Mesenteric fat pad (tissue), 1 donor: ENCODE data around the gene GIPC1. TPM values are rescaled to one million over a fixed set of nuclear protein-coding genes. Genes with fewer than 3 reads are reported as not detected.
"Not testable (repeated sequence)": the region's sequence is repeated elsewhere in the genome, so short reads cannot be mapped to it uniquely, and the experiment has no call there.

Experiments used
- DNase-seq: peaks from one replicate; pipeline ENCODE4 v3.0.0-alpha.2; 2020; ENCODE audit warnings: low spot score
- long read RNA-seq: library from polyadenylated mRNA; unstranded; transcript quantifications from one replicate; pipeline ENCODE4 v2.0.0, GENCODE V29; 2020
- total RNA-seq: library from RNA; stranded (reverse); fragmentation: NEBNext Ultra II Directional; extraction: Animal tissue kit (Norgen Biotek cat#: 25700); gene quantifications from one replicate; pipeline ENCODE4 v1.2.1, GENCODE V29; 2021
- donor health status: DM: yes; HTN: yes; CAD: no.

Gene GIPC1
- total RNA-seq = 75.7 TPM
- long read RNA-seq, transcript GIPC1-203 (9 exons, 1,926 nt) = major isoform, 7 of 40 reads
- long read RNA-seq, partial matches to known transcripts = 13 of 40 reads
- long read RNA-seq, other reads (novel, unspliced or antisense) = 13 of 40 reads

DNA sequence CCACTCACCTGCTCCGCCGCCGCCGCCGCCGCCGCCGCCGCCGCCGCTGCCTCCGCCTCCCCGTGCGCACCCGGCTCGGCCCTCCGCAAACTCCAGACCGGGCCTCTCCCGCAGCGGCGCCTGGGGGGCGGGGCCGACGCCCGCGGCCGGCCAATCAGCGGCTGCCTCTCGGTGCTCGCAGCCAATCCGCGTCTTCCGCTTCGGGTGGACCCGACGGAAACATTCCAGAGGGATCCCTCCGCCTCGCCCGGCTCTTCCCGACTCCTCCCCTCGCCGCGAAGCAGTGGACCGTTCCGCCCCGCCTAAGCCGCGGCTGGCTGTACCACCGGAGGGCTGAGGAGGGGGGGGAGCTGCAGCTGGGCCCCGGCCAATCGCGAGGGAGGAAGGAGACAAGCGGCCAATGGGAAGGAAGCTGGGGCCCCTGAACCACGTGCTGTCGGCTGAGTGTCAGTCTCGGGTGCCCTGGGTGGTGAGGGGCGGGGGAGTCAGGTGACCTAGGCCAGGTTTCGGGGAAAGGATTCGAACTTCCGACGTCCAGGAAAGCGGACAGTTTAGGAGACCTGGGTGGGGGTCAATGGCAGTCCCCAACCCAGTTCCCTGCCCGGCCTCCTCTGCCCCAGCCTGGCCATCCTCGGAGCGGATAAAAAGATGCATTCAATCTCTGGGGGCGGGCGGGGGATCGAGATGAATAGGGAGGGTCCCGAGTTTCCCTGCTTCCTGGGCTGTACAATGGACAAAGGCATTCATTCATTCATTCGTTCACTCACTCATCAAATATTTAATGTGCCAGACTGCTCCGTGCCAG lies at the start of gene GIPC1:
TSS of gene GIPC1 (minus strand) at position 99 of the 805 bp plus-strand sequence. CDS start 13,151 bp downstream, outside the sequence.
- peak; percentile 99 for DNase-seq

GRCh38 chr19:14545716-14546082 lies 49.8 kb upstream of the GIPC1 start:
- DNase-seq = no peak

DNA sequence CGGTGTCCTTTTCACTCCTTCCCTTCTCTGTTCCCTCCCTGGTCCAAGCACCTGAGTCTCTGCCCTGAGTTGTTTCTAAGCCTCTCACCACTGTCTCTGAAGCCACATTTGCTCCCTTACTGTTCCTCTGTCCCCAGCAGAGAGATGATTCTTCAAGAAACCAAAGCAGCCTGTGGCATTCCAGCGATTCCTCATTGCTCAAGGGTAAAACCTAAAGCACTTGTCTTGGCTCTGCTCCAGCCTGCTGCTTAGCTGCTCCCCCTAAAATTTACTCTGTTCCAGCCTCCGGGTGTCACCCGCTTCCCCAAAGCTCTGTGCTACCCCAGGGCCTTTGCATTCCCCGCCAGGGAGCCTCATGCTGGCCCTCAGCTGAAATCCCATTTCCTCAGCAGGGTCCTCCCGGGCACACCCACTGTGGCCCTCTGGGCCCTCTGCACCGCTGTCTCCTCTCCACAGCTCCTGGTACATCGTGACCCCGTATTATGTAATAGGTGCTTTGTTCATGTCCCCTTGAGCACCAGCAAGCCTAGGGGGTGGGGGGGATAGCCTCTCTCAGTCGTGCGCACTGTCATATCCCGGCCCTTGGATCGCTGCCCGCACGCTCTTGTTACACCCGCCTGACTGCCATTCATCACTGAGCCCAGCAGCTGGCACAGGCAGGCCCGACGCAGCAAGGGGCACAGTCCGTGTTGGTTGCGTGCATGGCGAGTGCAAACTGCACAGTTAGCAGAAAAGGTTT lies 49.2 kb upstream of the GIPC1 start:
- DNase-seq = no peak

- DNase-seq = no peak
Measured at GRCh38 chr19:14544047-14544446, 48.1 kb upstream of the GIPC1 start.

- DNase-seq = no peak
Measured at GRCh38 chr19:14542711-14543328, 46.9 kb upstream of the GIPC1 start.

GRCh38 chr19:14541979-14542378 lies 46.1 kb upstream of the GIPC1 start:
- not testable (repeated sequence) for DNase-seq

GRCh38 chr19:14540741-14541525 lies 45.0 kb upstream of the GIPC1 start:
- no peak for DNase-seq

DNA sequence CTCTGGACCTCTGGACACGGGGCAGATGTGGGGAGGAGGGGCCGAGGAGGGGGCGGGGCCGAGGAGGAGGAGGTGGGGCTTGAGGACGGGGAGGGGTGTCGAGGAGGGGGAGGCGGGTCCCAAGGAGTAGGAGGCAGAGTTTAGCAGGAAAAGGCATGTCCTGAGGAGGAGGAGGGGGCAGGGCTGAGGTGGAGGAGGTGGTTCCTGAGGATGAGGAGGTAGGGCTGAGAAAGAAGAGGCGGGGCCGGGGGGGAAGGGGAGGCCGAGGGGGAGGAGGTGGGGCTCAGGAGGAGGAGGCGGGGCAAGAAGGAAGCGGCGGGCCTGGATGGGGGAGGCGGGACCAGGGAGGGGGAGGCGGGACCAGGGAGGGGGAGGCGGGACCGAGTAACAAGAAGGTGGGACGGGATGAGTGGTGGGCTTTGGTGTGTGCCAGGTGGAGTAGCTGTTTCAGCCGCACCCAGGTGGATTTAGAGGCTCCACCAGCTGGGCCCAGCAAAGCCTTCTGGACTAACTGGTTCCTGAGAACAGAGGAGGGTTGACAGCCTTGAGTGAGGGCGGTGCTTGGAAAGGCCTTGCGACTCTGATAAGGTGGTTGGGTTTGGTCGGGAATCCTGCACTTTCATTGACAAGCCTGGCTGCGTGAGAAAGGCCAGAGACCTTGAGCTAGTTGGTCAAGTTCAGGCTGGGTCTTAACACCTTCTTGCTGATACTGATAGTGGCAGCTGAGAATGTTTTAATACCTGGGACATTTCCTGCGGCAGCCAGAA lies 41.2 kb upstream of the GIPC1 start:
- DNase-seq = no peak

- DNase-seq = no peak
Measured at GRCh38 chr19:14533450-14533849, 37.5 kb upstream of the GIPC1 start.

DNA sequence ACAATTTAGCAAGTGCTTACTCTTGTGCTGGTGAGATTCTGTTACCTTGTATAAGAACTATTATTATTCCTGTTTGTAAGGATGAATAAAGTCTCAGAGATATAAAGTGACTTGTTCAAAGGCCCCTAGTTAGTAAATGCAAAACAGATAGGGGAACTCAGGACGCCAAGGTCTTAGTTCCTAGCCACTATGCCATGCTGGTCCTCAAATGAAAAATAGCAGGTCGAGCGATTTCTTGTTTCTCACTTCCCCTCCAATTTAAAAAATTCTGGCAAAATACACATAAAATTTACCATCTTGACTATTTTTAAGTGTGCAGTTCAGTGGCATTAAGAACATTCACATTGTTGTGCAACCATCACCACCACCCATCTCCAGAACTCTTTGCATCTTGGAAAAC lies 34.6 kb upstream of the GIPC1 start:
- DNase-seq = no peak

DNA sequence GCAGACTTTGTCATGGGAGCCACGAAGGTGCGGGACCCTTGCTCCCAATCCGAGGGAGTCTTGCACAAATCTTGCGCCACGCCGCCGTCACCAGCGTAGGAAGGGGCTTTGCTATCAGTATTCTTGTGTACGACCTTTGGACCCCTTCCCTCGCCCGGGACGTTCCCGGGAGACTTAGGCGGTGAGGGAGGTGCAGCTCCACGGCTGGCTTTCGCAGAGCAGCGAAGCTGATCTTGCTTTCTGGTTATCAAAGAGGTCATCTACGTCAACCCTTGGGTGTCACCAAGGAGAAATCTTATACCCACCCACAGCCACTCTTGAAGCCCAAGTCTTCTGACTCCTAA lies 34.0 kb upstream of the GIPC1 start:
- DNase-seq = peak; percentile 93

- peak; percentile 99 for DNase-seq
Measured at GRCh38 chr19:14529254-14530004, 33.5 kb upstream of the GIPC1 start, which contains the start of gene TECR. Gene TECR, plus strand, starts transcription at chr19:14529594. Its CDS starts 103 bp downstream, at chr19:14529697.

- no peak for DNase-seq
Measured at GRCh38 chr19:14528419-14529253, 32.7 kb upstream of the GIPC1 start.

DNA sequence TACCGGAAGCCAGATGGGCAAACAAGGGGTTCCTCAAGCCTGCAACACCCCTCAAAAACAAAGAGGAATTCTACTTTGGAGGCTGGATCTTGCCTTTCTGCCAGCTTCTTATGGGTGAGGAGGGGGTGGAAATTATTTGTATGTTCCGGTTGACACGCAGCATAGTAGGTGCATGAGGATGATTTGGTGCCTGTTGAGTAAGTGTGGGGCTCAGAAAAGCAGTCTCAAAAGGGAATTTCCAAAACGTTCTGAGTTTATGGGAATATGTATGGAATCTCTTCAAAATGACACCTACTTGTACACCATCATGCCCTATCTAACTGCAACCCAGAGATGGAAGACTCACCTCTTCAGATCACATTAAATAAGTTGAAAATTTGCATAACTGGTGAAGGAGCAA lies 30.5 kb upstream of the GIPC1 start:
- DNase-seq = no peak

DNA sequence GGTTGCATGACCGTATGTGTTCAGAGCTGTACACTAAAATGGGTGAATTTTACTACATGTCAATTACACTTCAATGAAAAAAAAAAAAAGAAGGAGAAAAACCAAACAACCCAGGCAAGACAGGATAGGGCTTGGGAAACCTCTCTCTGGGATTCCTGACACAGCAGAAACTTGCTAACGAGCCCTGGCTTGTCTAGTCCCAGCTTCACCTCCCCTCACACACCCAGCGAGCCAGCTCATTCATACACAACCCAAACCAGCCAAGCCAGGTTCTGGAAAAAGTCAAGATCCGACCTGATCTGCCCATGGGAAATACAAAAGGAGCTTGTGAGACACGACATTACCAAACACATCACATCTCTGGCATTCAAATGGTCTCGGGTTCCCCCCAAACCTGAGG lies 29.8 kb upstream of the GIPC1 start:
- DNase-seq = no peak

DNA sequence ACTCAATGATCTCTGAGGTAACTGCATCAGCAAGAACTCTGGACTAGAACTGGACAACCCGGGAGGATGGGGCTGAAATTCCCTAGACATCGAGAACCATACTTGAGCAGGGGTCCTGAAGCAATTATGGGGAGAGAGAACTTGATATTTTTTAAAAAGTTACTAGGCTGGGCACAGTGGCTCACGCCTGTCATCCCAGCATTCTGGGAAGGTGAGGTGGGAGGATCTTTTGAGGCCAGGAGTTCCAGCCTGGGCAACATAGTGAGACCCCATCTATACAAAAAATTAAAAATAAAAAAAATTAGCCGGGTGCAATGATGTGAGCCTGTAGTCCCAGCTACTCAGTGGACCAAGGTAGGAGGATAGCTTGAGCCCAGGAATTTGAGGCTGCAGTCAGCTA lies 24.6 kb upstream of the GIPC1 start:
- no peak for DNase-seq

GRCh38 chr19:14519860-14520407 lies 24.0 kb upstream of the GIPC1 start:
- no peak for DNase-seq

GRCh38 chr19:14519245-14519859 lies 23.4 kb upstream of the GIPC1 start:
- no peak for DNase-seq
